ENCODE measurements around the gene HASPIN.

The HASPIN gene

GRCh38 chr17:3761918-3762380 lies 38.2 kb downstream of the HASPIN start:
- no peak overlapping the region for H3K4me2 ChIP-seq (ENCODE audit: insufficient read depth, low read length, poor library complexity, severe bottlenecking)
- no peak overlapping the region for H3K23ac ChIP-seq (ENCODE audit: low read depth, low read length, poor library complexity)
- H2AK5ac ChIP-seq (ENCODE audit: low read depth, low read length) = peak overlapping the region; percentile 57
- peaks cover 0 to under 1% (median 0%) of the 10 kb centered on the region in 3 experiments for H3K27me3 ChIP-seq (ENCODE audit: control insufficient read depth in 3 of 3, insufficient read depth in 3 of 3, low read depth in 1 of 3, low read length in 3 of 3)
- H3K27ac ChIP-seq (replicated peaks; ENCODE audit: low read length) = no peak overlapping the region
- no peak overlapping the region for H3K4ac ChIP-seq (ENCODE audit: low read length)
- no peak overlapping the region for H4K8ac ChIP-seq (ENCODE audit: low read depth, low read length)
- H2BK120ac ChIP-seq (ENCODE audit: low read depth, low read length) = no peak overlapping the region
- no peak overlapping the region for H3K4me3 ChIP-seq (ENCODE audit: low read length in 2 of 2)
- H3K9me3 ChIP-seq (replicated peaks in 1 of 2; ENCODE audit: control insufficient read depth in 2 of 2, insufficient read depth in 1 of 2, low read depth in 1 of 2, low read length in 2 of 2) = peaks cover 0 to 9% of the 10 kb centered on the region in 2 donors
- no peak overlapping the region for H3K14ac ChIP-seq (ENCODE audit: low read length)
- H2AFZ ChIP-seq (ENCODE audit: low read length) = no peak overlapping the region
- no peaks in the 10 kb centered on the region for H3K79me1 ChIP-seq (ENCODE audit: low read depth, low read length)
- no peaks in the 10 kb centered on the region for H3K36me3 ChIP-seq (replicated peaks in 1 of 2; ENCODE audit: control insufficient read depth in 2 of 2, insufficient read depth in 2 of 2, low read length in 2 of 2)
- no peak overlapping the region for H4K91ac ChIP-seq (ENCODE audit: low read depth, low read length, poor library complexity)
- H2BK5ac ChIP-seq (ENCODE audit: low read length) = no peak overlapping the region
- H2BK12ac ChIP-seq (ENCODE audit: low read length) = peak overlapping the region; percentile 86
- H3K9ac ChIP-seq (ENCODE audit: low read depth, low read length, poor library complexity) = peak overlapping the region; percentile 78
- no peak for DNase-seq (ENCODE audit: low spot score)
- no CpG with 5 or more reads among the region's 16 CpGs for WGBS, 2 donors (ENCODE audit: extremely low coverage in 2 of 2, insufficient read length in 2 of 2, insufficient replicate concordance in 1 of 2)
- peak overlapping the region; percentile 51 for H3K18ac ChIP-seq (ENCODE audit: low read length)
- H3K4me1 ChIP-seq (ENCODE audit: control insufficient read depth in 2 of 2, insufficient read depth in 1 of 2, low read depth in 1 of 2, low read length in 2 of 2) = no peaks in the 10 kb centered on the region
- no peak overlapping the region for H2BK15ac ChIP-seq (ENCODE audit: low read length)

DNA sequence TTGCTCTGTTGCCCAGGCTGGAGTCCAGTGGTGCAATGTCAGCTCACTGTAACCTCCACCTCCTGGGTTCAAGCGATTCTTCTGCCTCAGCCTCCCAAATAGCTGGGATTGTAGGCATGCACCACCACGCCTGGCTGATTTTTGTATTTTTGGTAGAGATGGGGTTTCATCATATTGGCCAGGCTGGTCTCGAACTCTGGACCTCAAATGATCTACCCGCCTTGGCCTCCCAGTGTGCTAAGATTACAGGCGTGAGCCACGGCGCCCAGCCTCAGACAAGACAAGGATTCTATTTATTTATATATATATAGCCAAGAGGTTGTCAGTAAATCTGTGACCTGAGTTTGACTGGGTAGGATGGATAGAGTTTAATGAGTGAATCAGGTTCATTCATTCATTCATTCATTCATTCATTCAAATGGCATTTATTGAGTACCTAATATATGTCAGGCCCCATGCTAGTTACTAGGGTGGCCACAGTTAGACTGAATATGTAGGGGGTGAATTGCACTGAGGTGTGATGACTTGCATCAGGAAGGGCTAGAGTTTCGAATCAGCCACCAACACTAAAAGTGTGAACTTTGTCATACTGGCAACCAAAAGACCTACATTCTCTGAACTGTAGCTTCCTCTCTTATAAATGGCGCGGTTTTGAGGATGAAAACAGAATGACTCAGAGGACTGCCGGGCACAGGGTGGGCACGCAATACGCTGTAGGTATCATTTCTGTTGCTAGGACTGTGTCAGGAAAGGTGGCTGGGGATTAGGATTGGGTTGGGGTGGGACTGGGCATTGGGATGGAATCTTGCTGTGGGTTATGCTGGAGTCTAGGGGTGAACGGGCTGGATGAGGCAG lies 39.4 kb downstream of the HASPIN start:
- Histone ChIP-seq H3K79me1 (ENCODE audit: low read depth, low read length) (no peaks in the 10 kb centered on the region), H3K27me3 (ENCODE audit: control insufficient read depth in 3 of 3, insufficient read depth in 3 of 3, low read depth in 1 of 3, low read length in 3 of 3) (no peaks in the 10 kb centered on the region), H3K14ac (ENCODE audit: low read length) (no peak overlapping the region), H3K4ac (ENCODE audit: low read length) (no peak overlapping the region), H2BK15ac (ENCODE audit: low read length) (no peak overlapping the region), H2AK5ac (ENCODE audit: low read depth, low read length) (no peak overlapping the region), H2AFZ (ENCODE audit: low read length) (no peak overlapping the region), H2BK5ac (ENCODE audit: low read length) (no peak overlapping the region), H3K23ac (ENCODE audit: low read depth, low read length, poor library complexity) (no peak overlapping the region), H3K4me2 (ENCODE audit: insufficient read depth, low read length, poor library complexity, severe bottlenecking) (no peak overlapping the region), H3K27ac (replicated peaks; ENCODE audit: low read length) (no peak overlapping the region), H2BK12ac (ENCODE audit: low read length) (no peak overlapping the region), H2BK120ac (ENCODE audit: low read depth, low read length) (no peak overlapping the region), H3K4me1 (ENCODE audit: control insufficient read depth in 2 of 2, insufficient read depth in 1 of 2, low read depth in 1 of 2, low read length in 2 of 2) (no peaks in the 10 kb centered on the region), H4K91ac (ENCODE audit: low read depth, low read length, poor library complexity) (no peak overlapping the region), H4K8ac (ENCODE audit: low read depth, low read length) (no peak overlapping the region), H3K9ac (ENCODE audit: low read depth, low read length, poor library complexity) (no peak overlapping the region), H3K4me3 (ENCODE audit: low read length in 2 of 2) (no peak overlapping the region), H3K36me3 (replicated peaks in 1 of 2; ENCODE audit: control insufficient read depth in 2 of 2, insufficient read depth in 2 of 2, low read length in 2 of 2) (no peaks in the 10 kb centered on the region), H3K9me3 (replicated peaks in 1 of 2; ENCODE audit: control insufficient read depth in 2 of 2, insufficient read depth in 1 of 2, low read depth in 1 of 2, low read length in 2 of 2) (peaks cover 0 to 11% of the 10 kb centered on the region in 2 donors), H3K18ac (ENCODE audit: low read length) (no peak overlapping the region)
- no peak for DNase-seq (ENCODE audit: low spot score)
- no CpG with 5 or more reads among the region's 14 CpGs for WGBS, 2 donors (ENCODE audit: extremely low coverage in 2 of 2, insufficient read length in 2 of 2, insufficient replicate concordance in 1 of 2)

DNA sequence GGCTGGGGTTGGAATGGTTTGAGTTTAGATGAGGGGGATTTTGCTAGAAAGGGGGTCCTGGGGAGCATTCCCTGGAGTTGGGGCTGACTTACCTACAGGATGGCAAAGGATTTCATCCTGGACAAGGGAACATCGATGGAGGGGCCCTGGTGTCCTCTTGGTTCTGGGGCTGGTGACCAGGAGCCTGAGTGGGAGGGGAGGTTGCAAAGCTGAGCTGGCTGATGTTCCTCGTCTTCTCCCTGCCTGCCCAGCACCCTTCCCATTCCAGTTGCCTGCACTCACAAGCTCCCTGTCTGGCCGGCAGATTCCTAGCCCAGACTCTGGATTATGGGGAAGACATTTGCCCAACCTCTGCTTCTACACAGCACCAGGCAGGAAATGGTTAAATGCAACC lies 40.1 kb downstream of the HASPIN start:
- no peak overlapping the region for H2BK120ac ChIP-seq (ENCODE audit: low read depth, low read length)
- no peaks in the 10 kb centered on the region for H3K79me1 ChIP-seq (ENCODE audit: low read depth, low read length)
- H3K4ac ChIP-seq (ENCODE audit: low read length) = no peak overlapping the region
- no peak overlapping the region for H3K14ac ChIP-seq (ENCODE audit: low read length)
- no peak overlapping the region for H3K23ac ChIP-seq (ENCODE audit: low read depth, low read length, poor library complexity)
- H3K9ac ChIP-seq (ENCODE audit: low read depth, low read length, poor library complexity) = no peak overlapping the region
- no peak for DNase-seq (ENCODE audit: low spot score)
- H2AFZ ChIP-seq (ENCODE audit: low read length) = no peak overlapping the region
- H3K4me3 ChIP-seq (ENCODE audit: low read length in 2 of 2) = no peak overlapping the region
- no peak overlapping the region for H2BK15ac ChIP-seq (ENCODE audit: low read length)
- H3K27me3 ChIP-seq (ENCODE audit: control insufficient read depth in 3 of 3, insufficient read depth in 3 of 3, low read depth in 1 of 3, low read length in 3 of 3) = peaks cover 0 to 5% (median 0%) of the 10 kb centered on the region in 3 experiments
- H2BK5ac ChIP-seq (ENCODE audit: low read length) = no peak overlapping the region
- H3K4me2 ChIP-seq (ENCODE audit: insufficient read depth, low read length, poor library complexity, severe bottlenecking) = no peak overlapping the region
- H4K91ac ChIP-seq (ENCODE audit: low read depth, low read length, poor library complexity) = no peak overlapping the region
- H4K8ac ChIP-seq (ENCODE audit: low read depth, low read length) = no peak overlapping the region
- no peaks in the 10 kb centered on the region for H3K4me1 ChIP-seq (ENCODE audit: control insufficient read depth in 2 of 2, insufficient read depth in 1 of 2, low read depth in 1 of 2, low read length in 2 of 2)
- no peaks in the 10 kb centered on the region for H3K36me3 ChIP-seq (replicated peaks in 1 of 2; ENCODE audit: control insufficient read depth in 2 of 2, insufficient read depth in 2 of 2, low read length in 2 of 2)
- WGBS, 2 donors (ENCODE audit: extremely low coverage in 2 of 2, insufficient read length in 2 of 2, insufficient replicate concordance in 1 of 2) = no CpG with 5 or more reads among the region's 3 CpGs
- no peak overlapping the region for H2BK12ac ChIP-seq (ENCODE audit: low read length)
- no peak overlapping the region for H2AK5ac ChIP-seq (ENCODE audit: low read depth, low read length)
- H3K18ac ChIP-seq (ENCODE audit: low read length) = no peak overlapping the region
- no peak overlapping the region for H3K27ac ChIP-seq (replicated peaks; ENCODE audit: low read length)
- H3K9me3 ChIP-seq (replicated peaks in 1 of 2; ENCODE audit: control insufficient read depth in 2 of 2, insufficient read depth in 1 of 2, low read depth in 1 of 2, low read length in 2 of 2) = peaks cover 0 to 11% of the 10 kb centered on the region in 2 donors

DNA sequence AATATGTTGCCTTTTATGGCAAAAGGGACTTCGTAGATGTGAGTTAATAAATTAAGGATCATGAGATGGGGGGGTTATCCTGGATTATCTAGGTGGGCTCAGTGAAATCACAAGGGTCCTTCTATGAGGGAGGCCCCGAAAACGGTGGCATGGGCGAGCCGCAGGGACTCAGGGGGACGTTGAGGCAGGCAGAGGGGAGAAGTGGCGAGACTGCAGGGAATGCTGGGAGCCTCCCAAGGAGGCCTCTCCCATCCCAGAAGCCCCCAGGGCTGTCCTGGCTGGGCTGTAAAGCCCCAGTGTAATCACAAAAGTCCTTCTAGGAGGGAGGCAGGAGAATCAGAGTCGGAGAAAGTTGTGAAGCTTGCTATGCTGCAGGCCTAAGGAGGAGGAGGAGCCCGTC lies 42.3 kb downstream of the HASPIN start:
- WGBS, 2 donors (ENCODE audit: extremely low coverage in 2 of 2, insufficient read length in 2 of 2, insufficient replicate concordance in 1 of 2) = no CpG with 5 or more reads among the region's 9 CpGs
- Histone ChIP-seq H3K36me3 (replicated peaks in 1 of 2; ENCODE audit: control insufficient read depth in 2 of 2, insufficient read depth in 2 of 2, low read length in 2 of 2) (no peaks in the 10 kb centered on the region), H2BK120ac (ENCODE audit: low read depth, low read length) (no peak overlapping the region), H4K91ac (ENCODE audit: low read depth, low read length, poor library complexity) (no peak overlapping the region), H4K8ac (ENCODE audit: low read depth, low read length) (no peak overlapping the region), H3K14ac (ENCODE audit: low read length) (no peak overlapping the region), H3K27me3 (ENCODE audit: control insufficient read depth in 3 of 3, insufficient read depth in 3 of 3, low read depth in 1 of 3, low read length in 3 of 3) (peaks cover 0 to 5% (median 0%) of the 10 kb centered on the region in 3 experiments), H2BK5ac (ENCODE audit: low read length) (peak overlapping the region; percentile 75), H3K9ac (ENCODE audit: low read depth, low read length, poor library complexity) (no peak overlapping the region), H3K4ac (ENCODE audit: low read length) (no peak overlapping the region), H3K4me3 (ENCODE audit: low read length in 2 of 2) (no peak overlapping the region), H2BK12ac (ENCODE audit: low read length) (no peak overlapping the region), H2AFZ (ENCODE audit: low read length) (no peak overlapping the region), H3K4me2 (ENCODE audit: insufficient read depth, low read length, poor library complexity, severe bottlenecking) (no peak overlapping the region), H3K4me1 (ENCODE audit: control insufficient read depth in 2 of 2, insufficient read depth in 1 of 2, low read depth in 1 of 2, low read length in 2 of 2) (peaks cover 1 to 6% of the 10 kb centered on the region in 2 donors), H2AK5ac (ENCODE audit: low read depth, low read length) (no peak overlapping the region), H3K18ac (ENCODE audit: low read length) (no peak overlapping the region), H3K79me1 (ENCODE audit: low read depth, low read length) (no peaks in the 10 kb centered on the region), H3K23ac (ENCODE audit: low read depth, low read length, poor library complexity) (no peak overlapping the region), H3K9me3 (replicated peaks in 1 of 2; ENCODE audit: control insufficient read depth in 2 of 2, insufficient read depth in 1 of 2, low read depth in 1 of 2, low read length in 2 of 2) (peaks cover 0 to 2% of the 10 kb centered on the region in 2 donors), H3K27ac (replicated peaks; ENCODE audit: low read length) (no peak overlapping the region), H2BK15ac (ENCODE audit: low read length) (no peak overlapping the region)
- no peak for DNase-seq (ENCODE audit: low spot score)

All from neuronal stem cell (in vitro differentiated cells).